ENCODE results near the gene ATP2A3. TPM values are rescaled to one million over a fixed set of nuclear protein-coding genes. Genes with fewer than 3 reads are reported as not detected.

Gene ATP2A3
- total RNA-seq, 1 donor from 2014 or later = 541 TPM

GRCh38 chr17:3875317-3875716 is 88.9 kb downstream of the ATP2A3 start:
- no peaks in the 10 kb centered on the region for H3K9me3 Mint-ChIP-seq
- CTCF ChIA-PET = no interaction called here
- H3K4me1 Mint-ChIP-seq = peaks cover 5% of the 10 kb centered on the region
- no peak for TF ChIP-seq CTCF (IDR thresholded peaks at IDR 0.05)
- no peak overlapping the region for H3K27ac Mint-ChIP-seq
- no peaks in the 10 kb centered on the region for H3K27me3 Mint-ChIP-seq
- ATAC-seq (ENCODE audit: low read depth) (no peak), DNase-seq (no peak)
- H3K4me3 Mint-ChIP-seq = no peak overlapping the region
- POLR2A ChIA-PET = no interaction called here
- H3K36me3 Mint-ChIP-seq (ENCODE audit: low read depth) = peaks cover 20% of the 10 kb centered on the region
- intact Hi-C loops (cut with micrococcal nuclease) = no loop called here

Other genes with a start within 250 kb of the ATP2A3 start
- 6.4 and 6.7 TPM in 2 replicates for gene HASPIN, start 240.5 kb downstream of the ATP2A3 start, total RNA-seq
- 42.9 and 45.3 TPM in 2 replicates for gene ITGAE, start 163.2 kb downstream of the ATP2A3 start, total RNA-seq
- gene NCBP3, start 118.2 kb downstream of the ATP2A3 start, total RNA-seq = 49.5 TPM in 2 replicates
- 4.3 and 6.1 TPM in 2 replicates for gene CAMKK1, start 71.4 kb downstream of the ATP2A3 start, total RNA-seq
- 22.0 and 26.0 TPM in 2 replicates for gene P2RX1, start 48.0 kb downstream of the ATP2A3 start, total RNA-seq
- gene ZZEF1, start 178.6 kb upstream of the ATP2A3 start, total RNA-seq = 64.0 and 81.1 TPM in 2 replicates
- gene CYB5D2, start 178.8 kb upstream of the ATP2A3 start, total RNA-seq = 5.5 and 6.2 TPM in 2 replicates